DND-41 (cell line): ENCODE measurements around the gene UBAP2.

ENCODE experiments used
- ATAC-seq: fragments of 200-7000 bp; cut with Tn5 transposase; 3 replicates; pipeline ENCODE4 v1.9.1; 2021; ENCODE audit warnings: low read depth; ENCODE audit not compliant: insufficient read depth
- DNase-seq: peaks from one replicate; pipeline ENCODE4 v3.0.0-alpha.2; 2020
- H2AFZ ChIP-seq: 2 replicates; pipeline ENCODE4 v1.6.0; 2012; ENCODE audit warnings: low read depth, low read length
- H3K27ac ChIP-seq: 2 replicates; pipeline ENCODE4 v1.5.1; 2012; ENCODE audit warnings: low read length, inconsistent platforms
- H3K27me3 ChIP-seq: fragments of 200-600 bp; sonication (generic); 2 replicates; pipeline ENCODE4 v1.6.0; 2012; ENCODE audit warnings: low read length, mild to moderate bottlenecking, inconsistent platforms; ENCODE audit not compliant: insufficient read depth, poor library complexity
- H3K36me3 ChIP-seq: 2 replicates; pipeline ENCODE4 v1.5.1; 2012; ENCODE audit warnings: low read length, inconsistent platforms; ENCODE audit not compliant: insufficient read depth
- H3K4me1 ChIP-seq: 2 replicates; pipeline ENCODE4 v1.5.1; 2012; ENCODE audit warnings: mild to moderate bottlenecking, low read length; ENCODE audit not compliant: insufficient read depth
- H3K4me2 ChIP-seq: 2 replicates; pipeline ENCODE4 v1.6.0; 2012; ENCODE audit warnings: mild to moderate bottlenecking, moderate library complexity, low read length, inconsistent platforms; ENCODE audit not compliant: insufficient read depth
- H3K4me3 ChIP-seq, 2 experiments: fragments of 200-600 bp in 1 of 2; shearing (Covaris generic) in 1 of 2; 2 replicates each; pipeline ENCODE4 v1.5.1; 2012 to 2016; ENCODE audit warnings: inconsistent platforms in 2 of 2, low read length in 2 of 2, mild to moderate bottlenecking in 2 of 2, low read depth in 1 of 2, moderate library complexity in 1 of 2
- H3K79me2 ChIP-seq: 2 replicates; pipeline ENCODE4 v1.6.0; 2012; ENCODE audit warnings: low read length, inconsistent platforms; ENCODE audit not compliant: insufficient read depth
- H3K9ac ChIP-seq: 2 replicates; pipeline ENCODE4 v1.6.0; 2012; ENCODE audit warnings: low read depth, mild to moderate bottlenecking, inconsistent platforms, low read length, moderate library complexity
- H3K9me3 ChIP-seq: 2 replicates; pipeline ENCODE4 v1.5.1; 2012; ENCODE audit warnings: low read length, moderate library complexity, mild to moderate bottlenecking, inconsistent platforms; ENCODE audit not compliant: insufficient read depth, severe bottlenecking
- H4K20me1 ChIP-seq: 2 replicates; pipeline ENCODE4 v1.6.0; 2012; ENCODE audit warnings: low read length; ENCODE audit not compliant: insufficient read depth
- EZH2 ChIP-seq: IDR thresholded peaks from 3 replicates; pipeline ENCODE4 v1.6.1; 2012; ENCODE audit warnings: borderline replicate concordance, low read depth, mild to moderate bottlenecking, moderate library complexity, low read length, inconsistent platforms; ENCODE audit not compliant: severe bottlenecking
- TF ChIP-seq, protein P1 (sequence below): IDR thresholded peaks from 2 replicates; pipeline ENCODE4 v1.5.1; 2012; ENCODE audit warnings: borderline replicate concordance, low read length, moderate library complexity, mild to moderate bottlenecking; ENCODE audit not compliant: poor library complexity, severe bottlenecking; ENCODE audit errors: extremely low read depth

Gene UBAP2

DNA sequence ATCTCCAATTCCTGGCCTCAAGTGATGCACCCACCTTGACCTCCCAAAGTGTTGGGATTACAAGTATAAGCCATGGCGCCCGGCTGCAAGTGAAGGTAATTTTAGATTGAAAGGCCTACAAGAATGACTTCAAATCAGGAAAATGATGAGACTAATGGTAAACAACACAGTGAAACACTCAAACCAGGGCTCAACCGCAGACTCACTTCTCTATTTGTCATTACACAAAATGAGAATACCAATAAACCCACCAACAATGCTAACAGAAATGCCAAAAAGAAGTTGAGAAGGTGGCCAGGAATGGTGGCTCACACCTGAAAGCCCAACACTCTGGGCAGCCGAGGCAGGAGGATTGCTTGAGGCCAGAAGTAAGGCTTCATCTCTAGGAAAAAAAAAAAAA is 92.1 kb downstream of the UBAP2 start:
- no peaks in the 10 kb centered on the region for H3K79me2 ChIP-seq
- no peaks in the 10 kb centered on the region for H4K20me1 ChIP-seq
- no peaks in the 10 kb centered on the region for H3K27me3 ChIP-seq
- H2AFZ ChIP-seq = no peak overlapping the region
- no peak overlapping the region for H3K9ac ChIP-seq
- no peak for DNase-seq
- H3K9me3 ChIP-seq = no peaks in the 10 kb centered on the region
- H3K27ac ChIP-seq = no peak overlapping the region
- ATAC-seq = no peak
- H3K36me3 ChIP-seq = peaks cover 71% of the 10 kb centered on the region
- no peak for TF ChIP-seq EZH2
- TF ChIP-seq, protein P1, sequence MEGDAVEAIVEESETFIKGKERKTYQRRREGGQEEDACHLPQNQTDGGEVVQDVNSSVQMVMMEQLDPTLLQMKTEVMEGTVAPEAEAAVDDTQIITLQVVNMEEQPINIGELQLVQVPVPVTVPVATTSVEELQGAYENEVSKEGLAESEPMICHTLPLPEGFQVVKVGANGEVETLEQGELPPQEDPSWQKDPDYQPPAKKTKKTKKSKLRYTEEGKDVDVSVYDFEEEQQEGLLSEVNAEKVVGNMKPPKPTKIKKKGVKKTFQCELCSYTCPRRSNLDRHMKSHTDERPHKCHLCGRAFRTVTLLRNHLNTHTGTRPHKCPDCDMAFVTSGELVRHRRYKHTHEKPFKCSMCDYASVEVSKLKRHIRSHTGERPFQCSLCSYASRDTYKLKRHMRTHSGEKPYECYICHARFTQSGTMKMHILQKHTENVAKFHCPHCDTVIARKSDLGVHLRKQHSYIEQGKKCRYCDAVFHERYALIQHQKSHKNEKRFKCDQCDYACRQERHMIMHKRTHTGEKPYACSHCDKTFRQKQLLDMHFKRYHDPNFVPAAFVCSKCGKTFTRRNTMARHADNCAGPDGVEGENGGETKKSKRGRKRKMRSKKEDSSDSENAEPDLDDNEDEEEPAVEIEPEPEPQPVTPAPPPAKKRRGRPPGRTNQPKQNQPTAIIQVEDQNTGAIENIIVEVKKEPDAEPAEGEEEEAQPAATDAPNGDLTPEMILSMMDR = no peak
- H3K4me2 ChIP-seq = no peak overlapping the region
- no peaks in the 10 kb centered on the region for H3K4me1 ChIP-seq
- no peak overlapping the region for H3K4me3 ChIP-seq

DNA sequence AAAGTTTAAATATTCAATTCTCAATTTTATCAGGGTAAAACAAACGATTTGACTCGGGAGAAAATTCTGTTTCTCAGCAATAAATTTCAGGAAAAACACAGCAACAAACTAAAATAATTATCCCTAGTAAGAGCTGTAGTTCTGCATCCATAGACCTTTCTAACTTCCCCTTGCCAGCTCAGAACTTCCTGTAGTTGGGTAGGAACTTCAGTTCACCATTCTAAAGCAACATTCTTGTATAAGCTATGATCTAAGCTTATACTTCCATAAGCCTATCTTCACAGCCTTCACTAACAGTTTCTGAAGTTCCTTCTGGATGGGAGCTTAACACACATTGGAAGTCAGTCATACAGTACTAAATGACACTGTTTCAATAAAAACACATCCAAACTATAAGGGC is 96.6 kb downstream of the UBAP2 start:
- TF ChIP-seq, protein P1 = no peak
- TF ChIP-seq EZH2 = no peak
- H3K36me3 ChIP-seq = peaks cover 70% of the 10 kb centered on the region
- no peaks in the 10 kb centered on the region for H4K20me1 ChIP-seq
- H3K27me3 ChIP-seq = no peaks in the 10 kb centered on the region
- H3K79me2 ChIP-seq = no peaks in the 10 kb centered on the region
- H2AFZ ChIP-seq = no peak overlapping the region
- no peak overlapping the region for H3K4me3 ChIP-seq
- H3K4me1 ChIP-seq = no peaks in the 10 kb centered on the region
- DNase-seq = no peak
- H3K27ac ChIP-seq = no peak overlapping the region
- no peak for ATAC-seq
- H3K9ac ChIP-seq = no peak overlapping the region
- no peaks in the 10 kb centered on the region for H3K9me3 ChIP-seq
- H3K4me2 ChIP-seq = no peak overlapping the region

DNA sequence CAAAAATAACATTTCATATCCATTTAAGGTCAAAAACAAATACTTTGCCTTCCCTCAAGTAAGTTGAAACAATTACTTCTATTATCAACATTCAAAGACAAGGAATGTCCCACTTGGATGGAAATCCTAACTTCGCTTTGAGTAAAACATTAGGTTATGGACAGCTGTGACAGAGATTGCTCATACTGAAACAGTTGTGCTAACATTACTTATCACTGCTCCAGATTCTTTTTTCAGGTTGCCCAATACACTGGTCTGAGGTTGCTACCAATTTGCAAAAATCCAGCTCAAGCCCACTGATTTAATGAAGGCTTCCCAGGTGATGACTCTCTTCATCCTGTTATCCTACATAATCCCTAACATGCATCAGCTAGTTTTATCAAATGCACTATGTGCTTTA is 98.3 kb downstream of the UBAP2 start:
- no peak overlapping the region for H3K4me3 ChIP-seq
- H3K79me2 ChIP-seq = no peaks in the 10 kb centered on the region
- no peak for TF ChIP-seq EZH2
- TF ChIP-seq, protein P1 = no peak
- H3K27me3 ChIP-seq = no peaks in the 10 kb centered on the region
- H3K4me2 ChIP-seq = no peak overlapping the region
- H3K4me1 ChIP-seq = no peaks in the 10 kb centered on the region
- peaks cover 72% of the 10 kb centered on the region for H3K36me3 ChIP-seq
- H3K9me3 ChIP-seq = no peaks in the 10 kb centered on the region
- no peak overlapping the region for H2AFZ ChIP-seq
- no peak overlapping the region for H3K9ac ChIP-seq
- H4K20me1 ChIP-seq = no peaks in the 10 kb centered on the region
- ATAC-seq (no peak), DNase-seq (no peak)
- H3K27ac ChIP-seq = no peak overlapping the region
